ENCODE measurements around the gene MSTN. TPM values are rescaled to one million over a fixed set of nuclear protein-coding genes. Genes with fewer than 3 reads are reported as not detected.
A peak's percentile ranks its signal among the peaks of the same experiment; 100 is the strongest.
"Not testable (repeated sequence)": the region's sequence is repeated elsewhere in the genome, so short reads cannot be mapped to it uniquely, and the experiment has no call there.

The MSTN gene
- total RNA-seq, 1 donor = 0.18 TPM

- no peak overlapping the region for H3K4me3 ChIP-seq (ENCODE audit: low read depth, low read length)
- DNase-seq (ENCODE audit: low read depth) = no peak
- TF ChIP-seq CTCF (IDR thresholded peaks at IDR 0.05; ENCODE audit: insufficient read depth, low read length) = no peak
Measured at GRCh38 chr2:190053426-190053825, 9.1 kb downstream of the MSTN start.

GRCh38 chr2:190052307-190052706 lies 10.2 kb downstream of the MSTN start:
- TF ChIP-seq CTCF (IDR thresholded peaks at IDR 0.05; ENCODE audit: insufficient read depth, low read length) = no peak
- DNase-seq (ENCODE audit: low read depth) = no peak
- no peak overlapping the region for H3K4me3 ChIP-seq (ENCODE audit: low read depth, low read length)

GRCh38 chr2:190051223-190051622 lies 11.3 kb downstream of the MSTN start:
- no peak for TF ChIP-seq CTCF (IDR thresholded peaks at IDR 0.05; ENCODE audit: insufficient read depth, low read length)
- DNase-seq (ENCODE audit: low read depth) = no peak
- H3K4me3 ChIP-seq (ENCODE audit: low read depth, low read length) = no peak overlapping the region

- DNase-seq (ENCODE audit: low read depth) = no peak
Measured at GRCh38 chr2:190050001-190050400, 12.5 kb downstream of the MSTN start.

GRCh38 chr2:190044866-190045265 lies 17.7 kb downstream of the MSTN start:
- TF ChIP-seq CTCF (IDR thresholded peaks at IDR 0.05; ENCODE audit: insufficient read depth, low read length) = no peak
- H3K4me3 ChIP-seq (ENCODE audit: low read depth, low read length) = no peak overlapping the region
- DNase-seq (ENCODE audit: low read depth) = no peak

More at GRCh38 chr2:190050001-190050400, 12.5 kb downstream of the MSTN start:
- no peak for TF ChIP-seq CTCF (IDR thresholded peaks at IDR 0.05; ENCODE audit: insufficient read depth, low read length)
- H3K4me3 ChIP-seq (ENCODE audit: low read depth, low read length) = no peak overlapping the region

GRCh38 chr2:190043441-190043840 lies 19.1 kb downstream of the MSTN start:
- no peak for TF ChIP-seq CTCF (IDR thresholded peaks at IDR 0.05; ENCODE audit: insufficient read depth, low read length)
- peak; percentile 72 for DNase-seq (ENCODE audit: low read depth)
- H3K4me3 ChIP-seq (ENCODE audit: low read depth, low read length) = no peak overlapping the region

GRCh38 chr2:190036071-190036470 lies 26.5 kb downstream of the MSTN start:
- no peak for TF ChIP-seq CTCF (IDR thresholded peaks at IDR 0.05; ENCODE audit: insufficient read depth, low read length)
- DNase-seq (ENCODE audit: low read depth) = no peak
- no peak overlapping the region for H3K4me3 ChIP-seq (ENCODE audit: low read depth, low read length)

- DNase-seq (ENCODE audit: low read depth); H3K4me3 ChIP-seq (ENCODE audit: low read depth, low read length): not testable (repeated sequence)
Measured at GRCh38 chr2:190034417-190034816, 28.1 kb downstream of the MSTN start.
